SK-N-SH treated with all-trans-retinoic acid at 6 μM for 48 hours (cell line): ENCODE data around the gene PAPPA.

Experiments used
- CSDC2 ChIP-seq: fragments of 250-450 bp; sonication (Bioruptor Pico); IDR thresholded peaks from 2 replicates; pipeline ENCODE4 v1.5.0; 2020; ENCODE audit warnings: mild to moderate bottlenecking, moderate library complexity
- OSR1 ChIP-seq: fragments of 250-450 bp; sonication (Bioruptor Pico); IDR thresholded peaks from 2 replicates; pipeline ENCODE4 v1.8.0; 2022; ENCODE audit warnings: moderate library complexity, mild to moderate bottlenecking, inconsistent platforms
- TCF4 ChIP-seq: fragments of 250-450 bp; sonication (Bioruptor Pico); IDR thresholded peaks from 2 replicates; pipeline ENCODE4 v1.8.0; 2021; ENCODE audit warnings: mild to moderate bottlenecking, moderate library complexity, borderline replicate concordance
- TOX ChIP-seq: fragments of 250-450 bp; sonication (Bioruptor Pico); IDR thresholded peaks from 2 replicates; pipeline ENCODE4 v1.8.0; 2021; ENCODE audit warnings: mild to moderate bottlenecking, moderate library complexity, borderline replicate concordance
- ZFP30 ChIP-seq: fragments of 450-650 bp; formaldehyde crosslinking; IDR thresholded peaks from 2 replicates; pipeline ENCODE4 v1.5.0; 2022; ENCODE audit warnings: mild to moderate bottlenecking, moderate library complexity
- ZNF70 ChIP-seq: fragments of 450-650 bp; formaldehyde crosslinking; IDR thresholded peaks from 2 replicates; pipeline ENCODE4 v1.5.0; 2020; ENCODE audit warnings: mild to moderate bottlenecking, moderate library complexity
- TF ChIP-seq, protein P1 (sequence below): fragments of 250-450 bp; sonication (Bioruptor Pico); IDR thresholded peaks from 2 replicates; pipeline ENCODE4 v1.8.0; 2020; ENCODE audit warnings: mild to moderate bottlenecking, moderate library complexity, borderline replicate concordance
- TF ChIP-seq, protein P2 (sequence below): fragments of 250-450 bp; sonication (Bioruptor Pico); IDR thresholded peaks from 2 replicates; pipeline ENCODE4 v1.5.1; 2020; ENCODE audit warnings: low read depth, mild to moderate bottlenecking, moderate library complexity

DNA sequence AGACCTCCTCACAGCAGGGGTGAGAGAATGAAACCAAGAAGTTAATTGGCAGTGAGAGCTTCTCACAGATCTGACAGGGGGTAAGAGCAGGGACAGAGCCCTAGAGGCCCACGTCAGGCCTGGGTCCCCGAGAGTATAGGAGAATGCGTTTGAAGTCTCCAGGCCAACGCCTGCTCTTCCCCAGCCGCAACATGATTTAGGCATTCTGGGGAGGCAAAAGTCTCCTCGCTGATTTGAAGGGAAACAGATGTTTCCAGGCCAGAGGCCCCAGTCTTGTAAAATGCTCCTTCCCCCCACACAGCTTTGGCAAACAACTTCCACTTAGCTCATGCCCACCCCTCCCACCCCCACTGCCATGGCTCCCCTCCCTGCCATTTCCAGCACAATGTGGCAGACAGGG lies 294.3 kb downstream of the PAPPA start:
- TF ChIP-seq TOX (CRISPR knock-in tag) (no peak), CSDC2 (CRISPR knock-in tag) (no peak), TCF4 (CRISPR knock-in tag) (no peak), ZFP30 (no peak), ZNF70 (CRISPR knock-in tag) (no peak), OSR1 (no peak)
- TF ChIP-seq, protein P1, sequence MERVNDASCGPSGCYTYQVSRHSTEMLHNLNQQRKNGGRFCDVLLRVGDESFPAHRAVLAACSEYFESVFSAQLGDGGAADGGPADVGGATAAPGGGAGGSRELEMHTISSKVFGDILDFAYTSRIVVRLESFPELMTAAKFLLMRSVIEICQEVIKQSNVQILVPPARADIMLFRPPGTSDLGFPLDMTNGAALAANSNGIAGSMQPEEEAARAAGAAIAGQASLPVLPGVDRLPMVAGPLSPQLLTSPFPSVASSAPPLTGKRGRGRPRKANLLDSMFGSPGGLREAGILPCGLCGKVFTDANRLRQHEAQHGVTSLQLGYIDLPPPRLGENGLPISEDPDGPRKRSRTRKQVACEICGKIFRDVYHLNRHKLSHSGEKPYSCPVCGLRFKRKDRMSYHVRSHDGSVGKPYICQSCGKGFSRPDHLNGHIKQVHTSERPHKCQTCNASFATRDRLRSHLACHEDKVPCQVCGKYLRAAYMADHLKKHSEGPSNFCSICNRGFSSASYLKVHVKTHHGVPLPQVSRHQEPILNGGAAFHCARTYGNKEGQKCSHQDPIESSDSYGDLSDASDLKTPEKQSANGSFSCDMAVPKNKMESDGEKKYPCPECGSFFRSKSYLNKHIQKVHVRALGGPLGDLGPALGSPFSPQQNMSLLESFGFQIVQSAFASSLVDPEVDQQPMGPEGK (CRISPR knock-in tag), result no peak
- TF ChIP-seq, protein P2, sequence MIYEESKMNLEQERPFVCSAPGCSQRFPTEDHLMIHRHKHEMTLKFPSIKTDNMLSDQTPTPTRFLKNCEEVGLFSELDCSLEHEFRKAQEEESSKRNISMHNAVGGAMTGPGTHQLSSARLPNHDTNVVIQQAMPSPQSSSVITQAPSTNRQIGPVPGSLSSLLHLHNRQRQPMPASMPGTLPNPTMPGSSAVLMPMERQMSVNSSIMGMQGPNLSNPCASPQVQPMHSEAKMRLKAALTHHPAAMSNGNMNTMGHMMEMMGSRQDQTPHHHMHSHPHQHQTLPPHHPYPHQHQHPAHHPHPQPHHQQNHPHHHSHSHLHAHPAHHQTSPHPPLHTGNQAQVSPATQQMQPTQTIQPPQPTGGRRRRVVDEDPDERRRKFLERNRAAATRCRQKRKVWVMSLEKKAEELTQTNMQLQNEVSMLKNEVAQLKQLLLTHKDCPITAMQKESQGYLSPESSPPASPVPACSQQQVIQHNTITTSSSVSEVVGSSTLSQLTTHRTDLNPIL (CRISPR knock-in tag), result no peak
